Kidney (tissue), 14 donors: ENCODE results near the gene OR4F15. TPM values are rescaled to one million over a fixed set of nuclear protein-coding genes. Genes with fewer than 3 reads are reported as not detected.

Experiments used
- DNase-seq, 5 donors: peaks; one replicate each; pipeline ENCODE4 v3.0.0-alpha.2; 2013 to 2020
- FAIRE-seq: peaks from 2 replicates; lab custom pipeline; 2012; peaks lifted over from hg19 to GRCh38; lab: Jason Lieb, UNC
- H3K27ac ChIP-seq, 2 donors: one replicate each; pipeline ENCODE4 v1.7.0; 2013; ENCODE audit warnings: low read depth in 2 of 2, low read length in 2 of 2, inconsistent platforms in 1 of 2
- H3K27me3 ChIP-seq: one replicate; pipeline ENCODE4 v1.7.1; 2013; ENCODE audit warnings: low read length, inconsistent platforms; ENCODE audit not compliant: control insufficient read depth, insufficient read depth
- H3K36me3 ChIP-seq, 3 donors: one replicate each; pipeline versions ENCODE4 v1.7.0 to v1.7.1; 2013; ENCODE audit warnings: low read length in 3 of 3, control low read depth in 1 of 3, inconsistent platforms in 1 of 3; ENCODE audit not compliant: insufficient read depth in 3 of 3, control insufficient read depth in 2 of 3
- H3K4me1 ChIP-seq, 3 donors: one replicate each; pipeline versions ENCODE4 v1.7.0 to v1.7.1; 2013; ENCODE audit warnings: low read length in 3 of 3, inconsistent platforms in 1 of 3, low read depth in 1 of 3; ENCODE audit not compliant: control insufficient read depth in 2 of 3, insufficient read depth in 2 of 3
- H3K4me3 ChIP-seq, 3 donors: one replicate each; pipeline versions ENCODE4 v1.7.0 to v1.8.1; 2013; ENCODE audit warnings: low read length in 3 of 3, control low read depth in 1 of 3, inconsistent platforms in 1 of 3
- H3K9ac ChIP-seq, 3 donors: one replicate each; pipeline versions ENCODE4 v1.7.0 to v1.7.1; 2013; ENCODE audit warnings: low read length in 3 of 3, control low read depth in 1 of 3, inconsistent platforms in 1 of 3
- H3K9me3 ChIP-seq, 3 donors: one replicate each; pipeline versions ENCODE4 v1.7.0 to v1.7.1; 2013; ENCODE audit warnings: low read length in 3 of 3, control low read depth in 1 of 3, inconsistent platforms in 1 of 3; ENCODE audit not compliant: control insufficient read depth in 2 of 3, insufficient read depth in 1 of 3
- CTCF ChIP-seq: IDR thresholded peaks from 3 replicates; pipeline ENCODE4 v1.5.1; 2012; ENCODE audit warnings: mild to moderate bottlenecking, moderate library complexity, borderline replicate concordance; ENCODE audit not compliant: insufficient read depth; ENCODE audit errors: extremely low read depth
- intact Hi-C: fragments of 100-400 bp; cut with DNase I; formaldehyde crosslinking; loops from one replicate; pipeline ENCODE4 v1.11.1; 2022
- polyA plus RNA-seq: library from polyadenylated mRNA; stranded (reverse); fragments of 350-450 nt; fragmentation: Illumina TruSeq; extraction: RNeasy Lipid Tissue Mini Kit (QIAGEN cat#74804); gene quantifications from one replicate; pipeline ENCODE4 v1.2.3, GENCODE V29; 2014; ENCODE audit warnings: low read depth, low replicate concordance; ENCODE audit not compliant: insufficient read depth
- total RNA-seq: library from RNA; stranded (reverse); fragmentation: NEBNext Ultra II Directional; extraction: Animal tissue kit (Norgen Biotek cat#: 25700); gene quantifications from one replicate; pipeline ENCODE4 v1.2.1, GENCODE V29; 2021
- donor health status: control.
- donor health status: control.
- donor health status: control.
- donor health status: control.
- donor health status: control.
- donor health status: DM: yes; HTN: yes; CAD: no.
- donor health status: Normal renal cell carcinoma (clear cell type).

OR4F15 gene
- total and polyA plus RNA-seq, 2 donors from 2014 or later = 0.13 TPM; not detected in 1

- DNase-seq (no peak), FAIRE-seq (no peak)
- H3K36me3 ChIP-seq = no peaks in the 10 kb centered on the region
- no peaks in the 10 kb centered on the region for H3K9me3 ChIP-seq
- no peak overlapping the region for H3K27ac ChIP-seq
- no peak overlapping the region for H3K9ac ChIP-seq
- no peak for TF ChIP-seq CTCF
- no peaks in the 10 kb centered on the region for H3K4me1 ChIP-seq
- no peak overlapping the region for H3K4me3 ChIP-seq
- intact Hi-C loops = no loop called here
- no peaks in the 10 kb centered on the region for H3K27me3 ChIP-seq
Observed at GRCh38 chr15:101852356-101852755, 40.4 kb downstream of the OR4F15 start.

Other genes with a start within 250 kb of the OR4F15 start
- 48.7 TPM for gene TM2D3, start 159.8 kb upstream of the OR4F15 start, total RNA-seq
- 47.9 TPM for gene TM2D3, start 159.8 kb upstream of the OR4F15 start, polyA plus RNA-seq
- 13.8 TPM for gene TARS3, start 87.7 kb upstream of the OR4F15 start, total RNA-seq
- gene TARS3, start 87.7 kb upstream of the OR4F15 start, polyA plus RNA-seq = 7.8 TPM
- gene OR4F6, start 8.7 kb upstream of the OR4F15 start, total RNA-seq = not detected
- gene OR4F6, start 8.7 kb upstream of the OR4F15 start, polyA plus RNA-seq = not detected